Keratinocyte (primary cell): ENCODE data around the gene CNGA1. TPM values are rescaled to one million over a fixed set of nuclear protein-coding genes. Genes with fewer than 3 reads are reported as not detected.
"Not testable (repeated sequence)": the region's sequence is repeated elsewhere in the genome, so short reads cannot be mapped to it uniquely, and the experiment has no call there.

Experiments used
- DNase-seq: peaks from one replicate; pipeline ENCODE4 v3.0.0-alpha.2; 2011; ENCODE audit warnings: low read depth, missing footprints, low spot score
- FAIRE-seq: peaks from 2 replicates; lab custom pipeline; 2011; peaks lifted over from hg19 to GRCh38; lab: Jason Lieb, UNC
- H2AFZ ChIP-seq: 2 replicates; pipeline ENCODE4 v1.6.0; 2012; ENCODE audit warnings: low read length, control low read depth, inconsistent platforms; ENCODE audit not compliant: control insufficient read depth
- H3K27ac ChIP-seq: 2 replicates; pipeline ENCODE4 v1.5.1; 2011; ENCODE audit warnings: low read length; ENCODE audit not compliant: control insufficient read depth, insufficient read depth
- H3K27me3 ChIP-seq: 3 replicates; pipeline ENCODE4 v1.6.0; 2011; ENCODE audit warnings: low read length; ENCODE audit not compliant: control insufficient read depth, insufficient read depth; ENCODE audit errors: extremely low read depth
- H3K36me3 ChIP-seq, 2 experiments: 2 replicates in 1 of 2; 3 replicates in 1 of 2; pipeline ENCODE4 v1.5.1; 2011; ENCODE audit warnings: low read length in 2 of 2, mild to moderate bottlenecking in 1 of 2; ENCODE audit not compliant: control insufficient read depth in 2 of 2, insufficient read depth in 2 of 2; ENCODE audit errors: extremely low read depth in 1 of 2
- H3K4me1 ChIP-seq: 3 replicates; pipeline ENCODE4 v1.5.1; 2011; ENCODE audit warnings: low read length; ENCODE audit not compliant: control insufficient read depth, insufficient read depth; ENCODE audit errors: extremely low read depth
- H3K4me2 ChIP-seq: 3 replicates; pipeline ENCODE4 v1.6.0; 2011; ENCODE audit warnings: low read depth, low read length; ENCODE audit not compliant: control insufficient read depth, insufficient read depth; ENCODE audit errors: extremely low read depth
- H3K4me3 ChIP-seq, 3 experiments: fragments of 200-600 bp in 1 of 3; sonication (generic) in 1 of 3; 2 replicates in 2 of 3; 3 replicates in 1 of 3; pipeline ENCODE4 v1.5.1; 2011 to 2016; ENCODE audit warnings: low read length in 3 of 3, mild to moderate bottlenecking in 3 of 3, control low read depth in 2 of 3, inconsistent platforms in 1 of 3, low read depth in 1 of 3, mixed read lengths in 1 of 3, mixed run types in 1 of 3, moderate library complexity in 1 of 3; ENCODE audit not compliant: control insufficient read depth in 2 of 3, insufficient read depth in 2 of 3; ENCODE audit errors: extremely low read depth in 1 of 3
- H3K79me2 ChIP-seq: 2 replicates; pipeline ENCODE4 v1.6.0; 2012; ENCODE audit warnings: low read length; ENCODE audit not compliant: control insufficient read depth, insufficient read depth
- H3K9ac ChIP-seq: 3 replicates; pipeline ENCODE4 v1.6.0; 2011; ENCODE audit warnings: low read length; ENCODE audit not compliant: control insufficient read depth, insufficient read depth; ENCODE audit errors: extremely low read depth
- H3K9me1 ChIP-seq: 3 replicates; pipeline ENCODE4 v1.6.0; 2011; ENCODE audit warnings: low read length; ENCODE audit not compliant: control insufficient read depth, insufficient read depth; ENCODE audit errors: extremely low read depth
- H3K9me3 ChIP-seq: 2 replicates; pipeline ENCODE4 v1.5.1; 2012; ENCODE audit warnings: low read depth, low read length; ENCODE audit not compliant: control insufficient read depth
- H4K20me1 ChIP-seq: 3 replicates; pipeline ENCODE4 v1.6.0; 2011; ENCODE audit warnings: low read length; ENCODE audit not compliant: control insufficient read depth, insufficient read depth; ENCODE audit errors: extremely low read depth
- EZH2 ChIP-seq: IDR thresholded peaks from one replicate; pipeline ENCODE4 v1.6.1; 2012; ENCODE audit warnings: inconsistent platforms, mild to moderate bottlenecking, low read length, moderate library complexity
- dilution Hi-C: fragments of 300-500 bp; cut with MboI; formaldehyde crosslinking; loops from one replicate; pipeline ENCODE4 v1.7.0; 2020; ENCODE audit warnings: low sequenced_read_pairs; ENCODE audit not compliant: extremely low pct_ligation_motif_present
- polyA plus RNA-seq, 5 experiments: library from polyadenylated mRNA; depleted of rRNA in 3 of 5; stranded (reverse) in 3 of 5; stranded (forward) in 1 of 5; unstranded in 1 of 5; fragments of >200 nt; gene quantifications; 1 replicate in 1 of 5; 2 replicates in 3 of 5; 3 replicates in 1 of 5; pipeline versions ENCODE4 v1.2.1 to v1.2.3, GENCODE V29; 2011 to 2012; ENCODE audit warnings: missing spikeins in 2 of 5, low read depth in 1 of 5, low replicate concordance in 1 of 5
- TF ChIP-seq, protein P1 (sequence below), 3 experiments: IDR thresholded peaks in 1 of 3; conservative IDR thresholded peaks in 1 of 3; optimal IDR thresholded peaks in 1 of 3; 2 replicates in 2 of 3; 3 replicates in 1 of 3; pipeline versions ENCODE3 to v1.5.1; 2011; ENCODE audit warnings: low read length in 3 of 3, mild to moderate bottlenecking in 3 of 3, moderate library complexity in 2 of 3, control low read depth in 1 of 3, inconsistent platforms in 1 of 3; ENCODE audit not compliant: insufficient read depth in 2 of 3; ENCODE audit errors: extremely low read depth in 1 of 3

Gene CNGA1
- polyA plus RNA-seq, 1 donor (not counting 4 experiments of a cell fraction or from before 2014, with no cell fraction given): 0.58 TPM

DNA sequence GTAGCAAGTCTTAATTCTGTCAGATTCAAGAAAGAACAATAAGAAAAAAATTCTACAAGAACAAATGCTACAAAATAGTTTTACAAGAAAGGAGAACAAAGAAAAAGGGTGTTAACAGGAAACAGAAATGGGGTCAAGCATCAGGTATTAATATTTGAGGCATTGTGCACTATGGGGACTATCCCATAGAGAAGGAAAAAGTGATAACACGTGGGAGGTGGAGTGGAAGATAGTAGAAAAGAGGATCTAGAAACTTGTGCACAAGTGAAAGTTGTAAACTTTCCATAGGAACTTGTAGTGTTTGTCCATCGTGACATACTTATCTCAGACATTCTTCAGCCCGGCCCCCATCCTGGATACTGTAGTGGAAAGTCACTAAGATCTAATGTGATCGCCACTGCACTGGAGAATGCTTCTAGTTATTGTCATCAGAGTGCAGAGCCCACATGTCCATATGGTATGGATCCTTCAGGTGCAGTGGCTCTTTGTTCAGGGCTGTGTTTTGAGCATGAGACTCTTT is 86.7 kb downstream of the CNGA1 start:
- DNase-seq (no peak), FAIRE-seq (no peak)
- Histone ChIP-seq H3K36me3 (no peaks in the 10 kb centered on the region), H3K4me3 (no peak overlapping the region), H3K4me1 (peaks cover 11% of the 10 kb centered on the region), H4K20me1 (no peaks in the 10 kb centered on the region), H3K4me2 (no peak overlapping the region), H3K9ac (no peak overlapping the region), H3K79me2 (no peaks in the 10 kb centered on the region), H3K9me1 (no peaks in the 10 kb centered on the region), H3K27ac (no peak overlapping the region), H2AFZ (no peak overlapping the region), H3K27me3 (no peaks in the 10 kb centered on the region), H3K9me3 (no peaks in the 10 kb centered on the region)
- dilution Hi-C loops: no loop called here
- TF ChIP-seq, protein P1, sequence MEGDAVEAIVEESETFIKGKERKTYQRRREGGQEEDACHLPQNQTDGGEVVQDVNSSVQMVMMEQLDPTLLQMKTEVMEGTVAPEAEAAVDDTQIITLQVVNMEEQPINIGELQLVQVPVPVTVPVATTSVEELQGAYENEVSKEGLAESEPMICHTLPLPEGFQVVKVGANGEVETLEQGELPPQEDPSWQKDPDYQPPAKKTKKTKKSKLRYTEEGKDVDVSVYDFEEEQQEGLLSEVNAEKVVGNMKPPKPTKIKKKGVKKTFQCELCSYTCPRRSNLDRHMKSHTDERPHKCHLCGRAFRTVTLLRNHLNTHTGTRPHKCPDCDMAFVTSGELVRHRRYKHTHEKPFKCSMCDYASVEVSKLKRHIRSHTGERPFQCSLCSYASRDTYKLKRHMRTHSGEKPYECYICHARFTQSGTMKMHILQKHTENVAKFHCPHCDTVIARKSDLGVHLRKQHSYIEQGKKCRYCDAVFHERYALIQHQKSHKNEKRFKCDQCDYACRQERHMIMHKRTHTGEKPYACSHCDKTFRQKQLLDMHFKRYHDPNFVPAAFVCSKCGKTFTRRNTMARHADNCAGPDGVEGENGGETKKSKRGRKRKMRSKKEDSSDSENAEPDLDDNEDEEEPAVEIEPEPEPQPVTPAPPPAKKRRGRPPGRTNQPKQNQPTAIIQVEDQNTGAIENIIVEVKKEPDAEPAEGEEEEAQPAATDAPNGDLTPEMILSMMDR (optimal IDR thresholded peaks at IDR 0.05 in 1 of 3, IDR thresholded peaks at IDR 0.05 in 1 of 3, conservative IDR thresholded peaks at IDR 0.05 in 1 of 3; ENCODE audit: extremely low read depth in 1 of 3, insufficient read depth in 2 of 3, low read length in 3 of 3): no peak
- TF ChIP-seq EZH2: no peak

DNA sequence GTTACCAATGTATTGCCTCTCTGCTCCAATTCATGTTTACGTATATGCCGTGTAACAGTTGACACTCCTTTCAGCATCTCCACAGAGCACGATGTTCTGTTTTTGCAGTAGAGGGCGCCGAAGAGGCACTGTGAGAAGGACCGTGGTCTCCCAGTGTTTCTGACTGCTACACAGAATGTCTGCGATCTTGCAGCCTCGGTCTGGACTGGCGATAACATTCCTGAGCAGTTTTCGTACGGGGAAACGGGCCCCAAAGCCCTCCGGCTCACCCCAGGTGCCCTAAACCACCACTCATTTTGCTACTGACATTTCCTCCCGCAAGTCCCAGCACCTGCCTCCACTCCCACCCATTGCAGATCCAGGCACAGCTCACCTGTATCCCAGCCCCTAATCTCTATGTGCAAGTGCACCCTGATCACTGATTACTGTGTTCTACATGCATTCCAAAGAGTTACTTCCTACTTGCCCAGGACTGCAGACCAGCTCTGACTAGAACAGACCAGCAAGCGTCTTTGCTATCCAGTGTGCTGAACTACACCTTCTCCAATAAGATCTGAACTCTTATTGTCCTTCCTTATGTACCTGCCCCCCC is 89.7 kb downstream of the CNGA1 start:
- no peak for TF ChIP-seq EZH2
- TF ChIP-seq, protein P1 (optimal IDR thresholded peaks at IDR 0.05 in 1 of 3, IDR thresholded peaks at IDR 0.05 in 1 of 3, conservative IDR thresholded peaks at IDR 0.05 in 1 of 3; ENCODE audit: extremely low read depth in 1 of 3, insufficient read depth in 2 of 3, low read length in 3 of 3): peak; percentile 76 to 87 (median 84)
- no peak for DNase-seq
- FAIRE-seq: peak; percentile 86
- H3K9me1 ChIP-seq: no peaks in the 10 kb centered on the region
- no peaks in the 10 kb centered on the region for H3K36me3 ChIP-seq
- H3K9ac ChIP-seq: no peak overlapping the region
- H3K4me1 ChIP-seq: peaks cover 11% of the 10 kb centered on the region
- H3K79me2 ChIP-seq: no peaks in the 10 kb centered on the region
- dilution Hi-C loops: no loop called here
- H3K27me3 ChIP-seq: no peaks in the 10 kb centered on the region
- H3K4me2 ChIP-seq: peak overlapping the region; percentile 60
- peak overlapping the region; percentile 21 for H2AFZ ChIP-seq
- H3K9me3 ChIP-seq: no peaks in the 10 kb centered on the region
- H3K27ac ChIP-seq: no peak overlapping the region
- no peaks in the 10 kb centered on the region for H4K20me1 ChIP-seq
- no peak overlapping the region for H3K4me3 ChIP-seq

DNA sequence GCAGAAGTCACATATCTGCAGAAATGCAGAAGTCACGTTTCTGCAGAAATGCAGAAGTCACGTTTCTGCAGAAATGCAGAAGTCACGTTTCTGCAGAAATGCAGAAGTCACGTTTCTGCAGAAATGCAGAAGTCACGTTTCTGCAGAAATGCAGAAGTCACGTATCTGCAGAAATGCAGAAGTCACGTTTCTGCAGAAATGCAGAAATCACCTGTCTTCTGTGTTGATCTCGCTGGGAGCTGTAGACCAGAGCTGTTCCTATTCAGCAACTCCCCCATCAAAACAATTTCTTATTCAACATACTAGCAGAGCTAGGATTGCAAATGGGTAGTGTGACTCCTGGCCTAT is 93.2 kb downstream of the CNGA1 start:
- FAIRE-seq, H3K27me3 ChIP-seq, H3K9ac ChIP-seq, H3K4me3 ChIP-seq, H3K4me2 ChIP-seq, H4K20me1 ChIP-seq, H3K79me2 ChIP-seq, H3K36me3 ChIP-seq, dilution Hi-C loops, H3K9me1 ChIP-seq, H3K9me3 ChIP-seq, H2AFZ ChIP-seq, H3K4me1 ChIP-seq, DNase-seq, H3K27ac ChIP-seq: not testable (repeated sequence)
